ENCODE measurements around the gene NPDC1.
A peak's percentile ranks its signal among the peaks of the same experiment; 100 is the strongest.
"Not testable (repeated sequence)": the region's sequence is repeated elsewhere in the genome, so short reads cannot be mapped to it uniquely, and the experiment has no call there.

The NPDC1 gene

GRCh38 chr9:137042751-137043727 is 2.9 kb downstream of the NPDC1 start:
- no peak for DNase-seq (ENCODE audit: extremely low read depth in 1 of 2, low read depth in 1 of 2)

DNA sequence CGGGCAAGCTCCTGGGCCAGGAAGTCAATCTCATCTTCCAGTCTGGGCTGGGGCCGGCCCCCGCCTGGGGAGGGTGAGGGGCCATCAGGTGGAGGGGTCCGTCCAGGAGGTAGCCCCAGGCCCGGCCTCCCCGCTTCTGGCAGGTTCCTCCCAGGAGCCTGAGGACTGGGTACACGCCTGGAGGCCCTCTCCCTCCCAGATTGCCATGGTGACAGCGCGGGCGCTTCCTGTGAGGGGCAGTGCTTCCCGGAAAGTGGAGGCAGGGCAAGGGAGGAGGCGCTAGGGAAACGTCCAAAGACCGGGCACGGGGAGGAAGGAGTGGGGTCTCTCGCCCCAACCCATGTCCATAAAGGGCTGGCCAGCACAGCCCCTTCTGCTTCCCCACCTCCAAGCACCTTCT is 4.9 kb downstream of the NPDC1 start:
- DNase-seq (ENCODE audit: extremely low read depth in 1 of 2, low read depth in 1 of 2), result no peak

GRCh38 chr9:137040568-137040967 is 5.4 kb downstream of the NPDC1 start:
- DNase-seq (ENCODE audit: extremely low read depth in 1 of 2, low read depth in 1 of 2), result no peak

GRCh38 chr9:137039611-137040366 is 6.2 kb downstream of the NPDC1 start:
- no peak for DNase-seq (ENCODE audit: extremely low read depth in 1 of 2, low read depth in 1 of 2)

DNA sequence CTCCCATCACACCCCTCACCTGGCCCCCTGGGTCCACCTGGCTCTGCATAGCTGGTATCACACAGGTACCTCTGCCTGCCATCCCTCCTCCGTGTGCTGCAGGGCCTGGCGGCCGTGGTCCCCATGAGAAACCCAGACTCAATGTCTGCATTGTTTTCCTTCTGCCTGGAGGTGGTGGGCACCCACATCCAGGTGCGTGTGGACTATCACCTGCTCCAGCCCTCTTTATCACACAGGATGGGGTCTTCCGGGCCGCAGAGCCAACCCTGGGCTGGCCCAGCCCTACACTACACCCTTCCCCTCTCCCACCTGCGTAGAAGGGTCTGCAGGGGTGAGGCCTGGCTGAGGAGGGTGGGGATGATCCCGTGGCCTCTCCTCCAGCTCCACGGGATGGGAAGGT is 7.1 kb downstream of the NPDC1 start:
- DNase-seq (ENCODE audit: extremely low read depth in 1 of 2, low read depth in 1 of 2), result no peak

- no peak for DNase-seq (ENCODE audit: extremely low read depth in 1 of 2, low read depth in 1 of 2)
These were observed 8.5 kb downstream of the NPDC1 start for GRCh38 chr9:137037483-137037882.

GRCh38 chr9:137037035-137037434 is 8.9 kb downstream of the NPDC1 start:
- no peak for DNase-seq (ENCODE audit: extremely low read depth in 1 of 2, low read depth in 1 of 2)

GRCh38 chr9:137035937-137036336 is 10.0 kb downstream of the NPDC1 start:
- DNase-seq (ENCODE audit: extremely low read depth in 1 of 2, low read depth in 1 of 2), result no peak

GRCh38 chr9:137035507-137035834 is 10.5 kb downstream of the NPDC1 start:
- no peak for DNase-seq (ENCODE audit: extremely low read depth in 1 of 2, low read depth in 1 of 2)

- DNase-seq (ENCODE audit: extremely low read depth in 1 of 2, low read depth in 1 of 2), result peak; percentile 74 to 78
These were observed 11.1 kb downstream of the NPDC1 start for GRCh38 chr9:137034709-137035506.

DNA sequence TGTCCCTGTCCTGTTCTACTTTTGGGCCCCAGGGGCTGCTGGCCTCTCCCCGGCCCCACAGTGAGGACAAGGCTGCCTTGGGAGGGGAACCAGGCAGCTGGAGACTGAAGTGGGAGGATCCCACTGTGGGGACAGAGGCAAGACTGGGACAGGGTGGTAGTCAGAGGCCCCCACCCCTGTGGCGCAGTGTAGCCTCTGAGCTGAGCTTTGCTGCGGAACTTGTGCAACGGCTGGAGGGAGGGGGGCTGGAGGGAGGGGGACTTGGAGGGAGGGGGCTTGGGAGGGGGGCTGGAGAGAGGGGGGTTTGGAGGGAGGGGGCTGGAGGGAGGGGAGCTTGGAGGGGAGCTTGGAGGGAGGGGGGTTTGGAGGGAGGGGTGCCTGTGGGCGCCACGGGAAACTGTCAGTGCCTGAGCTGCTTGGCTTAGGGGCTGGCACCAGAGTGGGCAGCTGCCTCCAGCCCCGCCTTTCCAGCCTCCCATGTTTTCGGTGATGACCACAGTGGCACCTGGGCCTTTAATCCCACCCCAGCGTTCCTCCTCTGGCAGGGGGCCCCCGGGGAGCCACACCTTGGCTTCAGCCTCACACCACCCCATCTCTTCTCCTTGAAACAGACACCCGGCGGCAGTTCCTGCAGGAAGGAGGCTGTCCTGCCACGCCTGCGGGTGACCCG is 11.8 kb downstream of the NPDC1 start:
- no peak for DNase-seq (ENCODE audit: extremely low read depth in 1 of 2, low read depth in 1 of 2)

DNA sequence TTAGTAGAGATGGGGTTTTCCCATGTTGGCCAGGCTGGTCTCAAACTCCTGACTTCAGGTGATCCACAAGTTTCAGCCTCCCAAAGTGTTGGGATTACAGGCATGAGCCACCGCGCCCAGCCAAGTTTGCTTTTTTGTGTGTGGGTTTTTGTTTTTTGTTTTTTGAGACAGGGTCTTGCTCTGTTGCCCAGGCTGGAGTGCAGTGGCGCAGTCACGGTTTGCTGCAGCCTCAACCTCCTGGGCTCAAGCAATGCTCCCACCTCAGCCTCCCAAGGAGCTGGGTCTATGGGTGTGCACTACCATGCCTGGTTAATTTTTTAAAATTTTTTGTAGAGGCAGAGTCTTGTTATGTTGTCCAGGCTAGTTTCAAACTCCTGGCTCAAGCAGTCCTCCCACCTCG is 12.5 kb downstream of the NPDC1 start:
- DNase-seq (ENCODE audit: extremely low read depth in 1 of 2, low read depth in 1 of 2), result not testable (repeated sequence)

DNA sequence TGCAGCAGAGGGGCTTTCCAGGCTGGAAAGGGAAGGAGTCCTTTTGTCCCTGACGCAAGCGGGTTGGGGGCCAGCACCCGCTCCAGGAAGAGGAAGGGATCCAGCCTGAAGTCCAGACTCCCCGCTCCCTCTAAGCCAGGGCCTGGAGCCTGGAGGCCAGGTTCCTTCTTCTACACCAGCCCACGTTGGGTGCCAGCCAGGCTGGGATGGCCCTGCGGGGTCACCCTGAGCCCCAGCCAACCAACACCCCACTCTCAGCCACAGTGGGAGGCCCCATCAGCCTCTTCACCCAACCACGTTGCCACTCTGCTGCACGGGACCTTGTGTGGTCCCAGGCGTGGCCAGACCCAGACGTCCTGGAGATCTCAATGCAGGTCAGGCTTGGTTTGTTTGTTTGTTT is 13.1 kb downstream of the NPDC1 start:
- no peak for DNase-seq (ENCODE audit: extremely low read depth in 1 of 2, low read depth in 1 of 2)

GRCh38 chr9:137031904-137032640 is 13.9 kb downstream of the NPDC1 start, which contains the start of gene FUT7:
TSS of gene FUT7 (minus strand) at chr9:137032088. CDS start at chr9:137031991, 97 bp downstream.
- DNase-seq (ENCODE audit: extremely low read depth in 1 of 2, low read depth in 1 of 2), result no peak

DNA sequence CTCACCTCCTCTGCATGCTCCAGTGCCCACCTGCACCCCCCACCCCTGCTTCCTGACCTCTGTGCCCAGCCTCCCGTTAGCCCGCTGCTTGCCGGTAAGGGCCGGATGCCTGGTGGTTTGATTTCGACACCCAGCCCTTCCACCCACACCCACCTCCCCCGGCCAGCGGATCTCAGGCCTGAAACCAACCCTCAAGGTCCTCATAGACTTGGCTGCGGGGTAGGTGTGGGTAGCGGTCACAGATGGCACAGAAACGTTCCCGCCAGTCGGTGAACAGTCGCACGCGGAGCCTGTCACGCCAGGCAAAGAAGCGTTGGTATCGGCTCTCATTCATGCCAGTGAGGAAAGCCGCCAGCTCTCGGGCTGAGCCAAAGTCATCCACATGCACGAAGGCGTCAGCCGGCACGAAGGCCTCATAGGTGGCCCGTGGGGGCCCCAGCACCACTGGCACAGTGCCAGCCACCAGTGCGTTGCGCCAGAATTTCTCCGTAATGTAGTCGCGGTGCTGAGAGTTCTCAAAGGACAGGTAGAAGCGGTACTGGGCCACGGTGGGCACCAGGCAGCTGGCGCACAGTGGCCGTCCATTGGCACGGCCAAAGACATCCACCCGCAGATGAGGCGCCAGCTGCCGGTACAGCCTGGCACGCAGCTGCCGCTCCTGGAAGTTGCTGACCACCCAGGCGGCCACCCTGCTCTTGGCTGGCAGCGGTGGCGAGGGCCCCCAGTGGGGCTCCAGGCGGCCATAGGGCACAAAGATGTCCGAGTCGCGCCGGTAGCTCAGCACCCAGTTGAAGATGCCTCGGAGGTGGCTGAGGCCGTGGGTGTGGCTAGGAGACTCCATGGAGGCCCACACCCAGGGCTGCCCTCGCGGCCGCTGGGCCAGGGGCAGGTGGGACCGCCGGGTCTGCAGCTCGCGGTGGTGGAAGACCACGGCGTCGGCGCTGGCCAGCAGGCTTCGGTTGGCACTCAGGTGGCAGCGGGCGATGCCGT is 15.1 kb downstream of the NPDC1 start:
- peak in 1 of 2 donors; percentile 24 for DNase-seq (ENCODE audit: extremely low read depth in 1 of 2, low read depth in 1 of 2)

GRCh38 chr9:137030006-137030405 is 16.0 kb downstream of the NPDC1 start:
- no peak for DNase-seq (ENCODE audit: extremely low read depth in 1 of 2, low read depth in 1 of 2)

GRCh38 chr9:137029058-137029936 is 16.7 kb downstream of the NPDC1 start:
- DNase-seq (ENCODE audit: extremely low read depth in 1 of 2, low read depth in 1 of 2), result peak in 1 of 2 donors; percentile 58

Measured in activated CD8-positive, alpha-beta memory T cell treated with anti-CD3 and anti-CD28 coated beads for 1 hour (primary cell).